Measurements from ENCODE around the gene TGDS. TPM values are rescaled to one million over a fixed set of nuclear protein-coding genes. Genes with fewer than 3 reads are reported as not detected.

Gene TGDS
- total and polyA plus RNA-seq, 3 experiments from 2014 or later, result 15.0 to 20.3 (median 19.9) TPM

GRCh38 chr13:94579063-94579462, 16.9 kb downstream of the TGDS start:
- Histone ChIP-seq H3K36me3 (ENCODE audit: insufficient read depth, low read length) (peaks cover 55% of the 10 kb centered on the region), H3K9me3 (ENCODE audit: low read length) (no peaks in the 10 kb centered on the region), H3K4me3 (ENCODE audit: low read length) (no peak overlapping the region), H3K27me3 (ENCODE audit: insufficient read depth, low read length, poor library complexity, severe bottlenecking) (no peaks in the 10 kb centered on the region), H3K27ac (ENCODE audit: low read depth, low read length) (no peak overlapping the region), H3K4me1 (ENCODE audit: insufficient read depth, low read length) (no peaks in the 10 kb centered on the region)
- Mint-ChIP-seq H3K36me3 (peaks cover 12 to 73% (median 24%) of the 10 kb centered on the region in 3 donors), H3K27me3 (no peaks in the 10 kb centered on the region), H3K9me3 (no peaks in the 10 kb centered on the region), H3K4me3 (no peak overlapping the region), H3K27ac (no peak overlapping the region), H3K4me1 (peaks cover 0 to 10% (median 3%) of the 10 kb centered on the region in 3 donors)
- POLR2A ChIA-PET, result no interaction called here
- DNase-seq, result no peak
- CTCF ChIA-PET, result no interaction called here

GRCh38 chr13:94569615-94570014, 26.3 kb downstream of the TGDS start:
- H3K36me3 ChIP-seq (ENCODE audit: insufficient read depth, low read length), result peaks cover 29% of the 10 kb centered on the region
- Mint-ChIP-seq H3K36me3 (peaks cover 14 to 55% (median 37%) of the 10 kb centered on the region in 3 donors), H3K4me3 (no peak overlapping the region), H3K4me1 (no peaks in the 10 kb centered on the region), H3K9me3 (no peaks in the 10 kb centered on the region), H3K27me3 (no peaks in the 10 kb centered on the region), H3K27ac (no peak overlapping the region)
- no peak for DNase-seq
- no peaks in the 10 kb centered on the region for H3K9me3 ChIP-seq (ENCODE audit: low read length)
- no peak overlapping the region for H3K27ac ChIP-seq (ENCODE audit: low read depth, low read length)
- POLR2A ChIA-PET, result no interaction called here
- H3K4me1 ChIP-seq (ENCODE audit: insufficient read depth, low read length), result no peaks in the 10 kb centered on the region
- no peak overlapping the region for H3K4me3 ChIP-seq (ENCODE audit: low read length)
- CTCF ChIA-PET, result no interaction called here
- no peaks in the 10 kb centered on the region for H3K27me3 ChIP-seq (ENCODE audit: insufficient read depth, low read length, poor library complexity, severe bottlenecking)

GRCh38 chr13:94568443-94568842, 27.5 kb downstream of the TGDS start:
- Mint-ChIP-seq H3K4me1 (no peaks in the 10 kb centered on the region), H3K9me3 (no peaks in the 10 kb centered on the region), H3K4me3 (no peak overlapping the region), H3K36me3 (peaks cover 14 to 48% (median 34%) of the 10 kb centered on the region in 3 donors), H3K27ac (no peak overlapping the region), H3K27me3 (no peaks in the 10 kb centered on the region)
- Histone ChIP-seq H3K4me1 (ENCODE audit: insufficient read depth, low read length) (no peaks in the 10 kb centered on the region), H3K27ac (ENCODE audit: low read depth, low read length) (no peak overlapping the region), H3K4me3 (ENCODE audit: low read length) (no peak overlapping the region), H3K9me3 (ENCODE audit: low read length) (no peaks in the 10 kb centered on the region), H3K36me3 (ENCODE audit: insufficient read depth, low read length) (peaks cover 23% of the 10 kb centered on the region), H3K27me3 (ENCODE audit: insufficient read depth, low read length, poor library complexity, severe bottlenecking) (no peaks in the 10 kb centered on the region)
- POLR2A ChIA-PET, result no interaction called here
- CTCF ChIA-PET, result interaction anchor here (4.0 kb wide), 1 partner anchor 19 kb away, joined by 15 read pairs; no protein-coding TSS in a partner anchor
- DNase-seq, result no peak

GRCh38 chr13:94567581-94567980, 28.4 kb downstream of the TGDS start:
- Histone ChIP-seq H3K9me3 (ENCODE audit: low read length) (no peaks in the 10 kb centered on the region), H3K4me3 (ENCODE audit: low read length) (no peak overlapping the region), H3K27me3 (ENCODE audit: insufficient read depth, low read length, poor library complexity, severe bottlenecking) (no peaks in the 10 kb centered on the region), H3K36me3 (ENCODE audit: insufficient read depth, low read length) (peaks cover 14% of the 10 kb centered on the region), H3K4me1 (ENCODE audit: insufficient read depth, low read length) (no peaks in the 10 kb centered on the region), H3K27ac (ENCODE audit: low read depth, low read length) (no peak overlapping the region)
- no peak for DNase-seq
- CTCF ChIA-PET, result interaction anchor here (4.0 kb wide), 1 partner anchor 18 kb away, joined by 15 read pairs; no protein-coding TSS in a partner anchor
- H3K9me3 Mint-ChIP-seq, result no peaks in the 10 kb centered on the region
- H3K4me1 Mint-ChIP-seq, result no peaks in the 10 kb centered on the region
- POLR2A ChIA-PET, result interaction anchor here (0.6 kb wide), 1 partner anchor 17 kb away, joined by 3 read pairs; no protein-coding TSS in a partner anchor
- H3K4me3 Mint-ChIP-seq, result no peak overlapping the region
- peaks cover 7 to 43% (median 30%) of the 10 kb centered on the region in 3 donors for H3K36me3 Mint-ChIP-seq
- H3K27ac Mint-ChIP-seq, result peak overlapping the region in 2 of 8 donors; percentile 3 to 14
- H3K27me3 Mint-ChIP-seq, result no peaks in the 10 kb centered on the region

- Mint-ChIP-seq H3K27ac (no peak overlapping the region), H3K27me3 (no peaks in the 10 kb centered on the region), H3K36me3 (peaks cover 0 to 7% (median under 1%) of the 10 kb centered on the region in 3 donors), H3K4me1 (peaks cover 11 to 14% (median 13%) of the 10 kb centered on the region in 3 donors), H3K9me3 (no peaks in the 10 kb centered on the region), H3K4me3 (no peak overlapping the region)
- Histone ChIP-seq H3K27ac (ENCODE audit: low read depth, low read length) (no peak overlapping the region), H3K27me3 (ENCODE audit: insufficient read depth, low read length, poor library complexity, severe bottlenecking) (no peaks in the 10 kb centered on the region), H3K4me3 (ENCODE audit: low read length) (no peak overlapping the region), H3K36me3 (ENCODE audit: insufficient read depth, low read length) (no peaks in the 10 kb centered on the region), H3K9me3 (ENCODE audit: low read length) (no peaks in the 10 kb centered on the region), H3K4me1 (ENCODE audit: insufficient read depth, low read length) (peaks cover 23% of the 10 kb centered on the region)
- no peak for DNase-seq
- CTCF ChIA-PET, result no interaction called here
- POLR2A ChIA-PET, result no interaction called here
These were observed 34.8 kb downstream of the TGDS start for GRCh38 chr13:94561126-94561525.

- Mint-ChIP-seq H3K36me3 (peaks cover 0 to 7% (median 0%) of the 10 kb centered on the region in 3 donors), H3K27me3 (no peaks in the 10 kb centered on the region), H3K4me3 (no peak overlapping the region), H3K4me1 (peaks cover 11 to 14% (median 13%) of the 10 kb centered on the region in 3 donors), H3K9me3 (no peaks in the 10 kb centered on the region), H3K27ac (no peak overlapping the region)
- ChIA-PET CTCF (no interaction called here), POLR2A (no interaction called here)
- Histone ChIP-seq H3K4me1 (ENCODE audit: insufficient read depth, low read length) (peaks cover 23% of the 10 kb centered on the region), H3K4me3 (ENCODE audit: low read length) (no peak overlapping the region), H3K36me3 (ENCODE audit: insufficient read depth, low read length) (no peaks in the 10 kb centered on the region), H3K9me3 (ENCODE audit: low read length) (no peaks in the 10 kb centered on the region), H3K27ac (ENCODE audit: low read depth, low read length) (no peak overlapping the region), H3K27me3 (ENCODE audit: insufficient read depth, low read length, poor library complexity, severe bottlenecking) (no peaks in the 10 kb centered on the region)
- no peak for DNase-seq
These were observed 35.8 kb downstream of the TGDS start for GRCh38 chr13:94560116-94560515.

GRCh38 chr13:94559222-94559795, 36.6 kb downstream of the TGDS start:
- H3K27ac ChIP-seq (ENCODE audit: low read depth, low read length), result no peak overlapping the region
- peaks cover 11 to 14% (median 13%) of the 10 kb centered on the region in 3 donors for H3K4me1 Mint-ChIP-seq
- ChIA-PET CTCF (no interaction called here), POLR2A (no interaction called here)
- peak overlapping the region in 2 of 8 donors; percentile 17 to 32 for H3K27ac Mint-ChIP-seq
- DNase-seq, result peak in 1 of 5 donors; percentile 58
- peaks cover 23% of the 10 kb centered on the region for H3K4me1 ChIP-seq (ENCODE audit: insufficient read depth, low read length)
- H3K4me3 ChIP-seq (ENCODE audit: low read length), result peak overlapping the region; percentile 12
- no peaks in the 10 kb centered on the region for H3K9me3 ChIP-seq (ENCODE audit: low read length)
- no peaks in the 10 kb centered on the region for H3K36me3 ChIP-seq (ENCODE audit: insufficient read depth, low read length)
- no peaks in the 10 kb centered on the region for H3K27me3 ChIP-seq (ENCODE audit: insufficient read depth, low read length, poor library complexity, severe bottlenecking)
- H3K36me3 Mint-ChIP-seq, result peaks cover 0 to 7% (median 0%) of the 10 kb centered on the region in 3 donors
- no peaks in the 10 kb centered on the region for H3K9me3 Mint-ChIP-seq
- no peak overlapping the region for H3K4me3 Mint-ChIP-seq
- no peaks in the 10 kb centered on the region for H3K27me3 Mint-ChIP-seq

GRCh38 chr13:94558716-94559115, 37.2 kb downstream of the TGDS start:
- CTCF ChIA-PET, result no interaction called here
- Mint-ChIP-seq H3K9me3 (no peaks in the 10 kb centered on the region), H3K4me1 (peaks cover 11 to 14% (median 13%) of the 10 kb centered on the region in 3 donors), H3K36me3 (peaks cover 0 to 7% (median 0%) of the 10 kb centered on the region in 3 donors), H3K27me3 (no peaks in the 10 kb centered on the region), H3K4me3 (no peak overlapping the region), H3K27ac (peak overlapping the region in 3 of 8 donors; percentile 17 to 32 (median 22))
- no peak overlapping the region for H3K27ac ChIP-seq (ENCODE audit: low read depth, low read length)
- peak in 2 of 5 donors; percentile 9 to 46 for DNase-seq
- no peaks in the 10 kb centered on the region for H3K9me3 ChIP-seq (ENCODE audit: low read length)
- POLR2A ChIA-PET, result no interaction called here
- H3K4me3 ChIP-seq (ENCODE audit: low read length), result no peak overlapping the region
- no peaks in the 10 kb centered on the region for H3K27me3 ChIP-seq (ENCODE audit: insufficient read depth, low read length, poor library complexity, severe bottlenecking)
- no peaks in the 10 kb centered on the region for H3K36me3 ChIP-seq (ENCODE audit: insufficient read depth, low read length)
- H3K4me1 ChIP-seq (ENCODE audit: insufficient read depth, low read length), result peaks cover 23% of the 10 kb centered on the region

Measured in CD8-positive, alpha-beta memory T cell (primary cell).